Activated naive CD8-positive, alpha-beta T cell treated with anti-CD3 and anti-CD28 coated beads, Interleukin-2, amount 10 ng/mL, durations not matched to agents 7 days and 5 days (primary cell): ENCODE results near the gene CEP112. TPM values are rescaled to one million over a fixed set of nuclear protein-coding genes. Genes with fewer than 3 reads are reported as not detected.

Source experiments
- ATAC-seq: fragments of 150-1000 bp; cut with Tn5 transposase; one replicate; pipeline ENCODE4 v1.10.0; 2021; ENCODE audit warnings: low read depth, moderate library complexity
- POLR2A ChIA-PET: fragments of 350-600 bp; sonication (Branson Sonifier 250); formaldehyde crosslinking; loops from one replicate; lab custom pipeline; 2021; ENCODE audit warnings: antibody characterized with exemption; lab: Charles Lee
- DNase-seq: peaks from one replicate; pipeline ENCODE4 v3.0.0; 2021
- H3K27ac Mint-ChIP-seq: one replicate; pipeline ENCODE4 v1.8.0; 2022; ENCODE audit warnings: mild to moderate bottlenecking, mixed read lengths
- H3K27me3 Mint-ChIP-seq: one replicate; pipeline ENCODE4 v1.8.0; 2022; ENCODE audit warnings: mild to moderate bottlenecking, moderate library complexity, mixed read lengths
- H3K36me3 Mint-ChIP-seq: one replicate; pipeline ENCODE4 v1.8.0; 2021; ENCODE audit warnings: mild to moderate bottlenecking, mixed read lengths
- H3K4me1 Mint-ChIP-seq: one replicate; pipeline ENCODE4 v1.8.0; 2021; ENCODE audit warnings: mixed read lengths
- H3K4me3 Mint-ChIP-seq: one replicate; pipeline ENCODE4 v1.8.0; 2022; ENCODE audit warnings: mild to moderate bottlenecking, moderate library complexity, mixed read lengths
- H3K9me3 Mint-ChIP-seq: one replicate; pipeline ENCODE4 v1.8.0; 2021; ENCODE audit warnings: mixed read lengths
- total RNA-seq, 2 experiments: library from RNA; stranded (reverse); gene quantifications; one replicate each; pipeline ENCODE4 v1.2.3, GENCODE V29; 2021

The CEP112 gene
- total RNA-seq, 2 experiments from 2014 or later, result 2.1 to 3.8 TPM

- POLR2A ChIA-PET, result no interaction called here
- peaks cover 2% of the 10 kb centered on the region for H3K27me3 Mint-ChIP-seq
- H3K9me3 Mint-ChIP-seq, result peaks cover 2% of the 10 kb centered on the region
- H3K27ac Mint-ChIP-seq, result no peak overlapping the region
- H3K36me3 Mint-ChIP-seq, result no peaks in the 10 kb centered on the region
- H3K4me1 Mint-ChIP-seq, result no peaks in the 10 kb centered on the region
- no peak for ATAC-seq
- H3K4me3 Mint-ChIP-seq, result no peak overlapping the region
- no peak for DNase-seq
Measured at GRCh38 chr17:66002812-66003211, 189.1 kb downstream of the CEP112 start.

GRCh38 chr17:66002063-66002585, 189.8 kb downstream of the CEP112 start:
- Mint-ChIP-seq H3K4me1 (no peaks in the 10 kb centered on the region), H3K27ac (no peak overlapping the region), H3K36me3 (no peaks in the 10 kb centered on the region), H3K9me3 (peaks cover 2% of the 10 kb centered on the region), H3K4me3 (no peak overlapping the region), H3K27me3 (no peaks in the 10 kb centered on the region)
- no peak for ATAC-seq
- DNase-seq, result no peak
- POLR2A ChIA-PET, result no interaction called here

- Mint-ChIP-seq H3K36me3 (no peaks in the 10 kb centered on the region), H3K27me3 (no peaks in the 10 kb centered on the region), H3K27ac (no peak overlapping the region), H3K4me3 (no peak overlapping the region), H3K9me3 (peaks cover 2% of the 10 kb centered on the region), H3K4me1 (no peaks in the 10 kb centered on the region)
- no peak for ATAC-seq
- POLR2A ChIA-PET, result no interaction called here
- DNase-seq, result no peak
Measured at GRCh38 chr17:66000216-66000615, 191.7 kb downstream of the CEP112 start.

DNA sequence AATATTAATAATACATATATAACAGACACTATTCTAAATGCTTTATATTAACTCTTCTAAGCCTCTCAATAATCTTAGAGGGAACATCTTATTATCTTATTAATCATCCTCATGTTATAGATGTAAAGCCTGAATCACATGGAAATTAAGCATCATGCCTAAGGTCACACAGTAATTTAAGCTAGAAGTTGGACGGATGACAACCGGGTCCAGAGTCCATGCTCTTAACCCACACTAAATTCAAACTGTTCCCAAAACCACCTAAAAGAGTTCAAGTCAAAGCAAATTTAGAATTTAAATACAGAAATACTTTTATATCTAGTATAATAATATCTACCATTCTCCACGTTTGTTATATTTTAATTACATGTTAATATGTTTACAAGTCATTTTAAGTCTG, 193.3 kb downstream of the CEP112 start:
- POLR2A ChIA-PET, result no interaction called here
- ATAC-seq, result no peak
- no peak for DNase-seq
- H3K27me3 Mint-ChIP-seq, result peaks cover 1% of the 10 kb centered on the region
- H3K4me1 Mint-ChIP-seq, result no peaks in the 10 kb centered on the region
- no peaks in the 10 kb centered on the region for H3K36me3 Mint-ChIP-seq
- H3K9me3 Mint-ChIP-seq, result peaks cover 2% of the 10 kb centered on the region
- H3K4me3 Mint-ChIP-seq, result no peak overlapping the region
- no peak overlapping the region for H3K27ac Mint-ChIP-seq

GRCh38 chr17:65994679-65995078, 197.3 kb downstream of the CEP112 start:
- Mint-ChIP-seq H3K36me3 (no peaks in the 10 kb centered on the region), H3K4me1 (no peaks in the 10 kb centered on the region), H3K27me3 (peaks cover 7% of the 10 kb centered on the region), H3K9me3 (peaks cover 2% of the 10 kb centered on the region), H3K27ac (no peak overlapping the region), H3K4me3 (no peak overlapping the region)
- no peak for DNase-seq
- no peak for ATAC-seq
- POLR2A ChIA-PET, result no interaction called here

DNA sequence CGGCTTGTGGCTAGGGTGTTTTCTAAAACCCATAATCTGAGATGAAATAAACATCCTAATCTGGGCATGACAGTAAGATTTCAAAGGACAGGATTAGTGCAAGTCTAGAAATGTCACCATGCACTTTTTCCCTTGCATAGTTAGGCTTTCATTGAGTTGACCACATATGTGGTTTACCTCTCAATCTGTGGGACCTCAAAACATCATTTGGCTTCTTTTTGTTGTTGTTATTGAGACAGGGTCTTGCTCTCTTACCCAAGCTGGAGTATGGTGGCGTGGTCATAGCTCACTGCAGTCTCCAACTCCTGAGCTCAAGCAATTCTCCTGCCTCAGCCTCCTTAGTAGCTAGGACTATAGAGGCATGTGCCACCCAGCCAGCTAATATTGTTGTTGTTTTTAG, 197.8 kb downstream of the CEP112 start:
- Mint-ChIP-seq H3K27me3 (peaks cover 7% of the 10 kb centered on the region), H3K9me3 (no peaks in the 10 kb centered on the region), H3K4me1 (no peaks in the 10 kb centered on the region), H3K36me3 (no peaks in the 10 kb centered on the region), H3K4me3 (no peak overlapping the region), H3K27ac (no peak overlapping the region)
- POLR2A ChIA-PET, result no interaction called here
- DNase-seq, result no peak
- ATAC-seq, result no peak

DNA sequence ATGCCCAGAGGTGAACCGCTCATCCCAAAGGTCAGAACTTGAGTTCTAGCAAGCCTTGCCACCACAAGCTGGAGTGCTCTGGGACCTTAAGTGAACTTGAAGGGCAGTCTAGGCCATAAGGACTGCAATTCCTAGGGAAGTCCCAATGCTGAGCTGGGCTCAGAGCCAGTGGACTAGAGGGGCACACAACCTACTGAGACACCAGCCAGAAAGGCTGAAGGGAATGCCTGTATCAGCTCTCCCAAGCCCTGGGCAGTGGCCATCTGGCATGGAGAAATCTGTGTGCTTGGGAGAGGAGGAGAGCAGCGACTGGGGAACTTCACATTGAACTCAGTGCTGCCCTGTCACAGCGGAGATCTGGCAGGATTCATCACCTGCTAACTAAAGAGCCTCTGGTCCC, 201.3 kb downstream of the CEP112 start:
- POLR2A ChIA-PET, result no interaction called here
- Mint-ChIP-seq H3K4me3 (no peak overlapping the region), H3K9me3 (peaks cover 7% of the 10 kb centered on the region), H3K4me1 (no peaks in the 10 kb centered on the region), H3K27me3 (peaks cover 8% of the 10 kb centered on the region), H3K27ac (no peak overlapping the region), H3K36me3 (peaks cover 2% of the 10 kb centered on the region)
- DNase-seq (no peak), ATAC-seq (no peak)

- H3K4me3 Mint-ChIP-seq, result no peak overlapping the region
- H3K9me3 Mint-ChIP-seq, result peaks cover 7% of the 10 kb centered on the region
- ATAC-seq, result no peak
- H3K36me3 Mint-ChIP-seq, result peaks cover 2% of the 10 kb centered on the region
- H3K4me1 Mint-ChIP-seq, result no peaks in the 10 kb centered on the region
- peaks cover 8% of the 10 kb centered on the region for H3K27me3 Mint-ChIP-seq
- H3K27ac Mint-ChIP-seq, result no peak overlapping the region
- POLR2A ChIA-PET, result no interaction called here
- no peak for DNase-seq
Measured at GRCh38 chr17:65988451-65988850, 203.5 kb downstream of the CEP112 start.

DNA sequence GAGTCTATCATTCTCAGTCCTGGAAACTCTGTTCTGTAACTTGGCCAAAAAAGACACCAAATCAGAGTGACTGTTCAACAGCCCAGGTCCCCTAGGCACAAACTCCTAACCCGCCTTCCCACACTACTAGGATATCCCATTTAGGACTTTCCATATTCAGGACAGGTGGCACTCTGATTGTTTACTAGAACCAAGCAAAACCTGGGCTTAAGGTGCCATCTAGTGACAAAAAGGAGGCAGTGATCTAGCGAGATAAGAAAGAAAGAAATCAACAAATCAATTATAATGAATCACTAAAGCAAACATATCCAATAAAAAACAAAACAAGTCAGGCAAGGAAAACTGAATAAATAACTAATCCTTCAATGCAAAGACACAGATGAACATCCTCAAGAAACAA, 203.9 kb downstream of the CEP112 start:
- Mint-ChIP-seq H3K4me3 (no peak overlapping the region), H3K27me3 (peaks cover 8% of the 10 kb centered on the region), H3K27ac (no peak overlapping the region), H3K36me3 (peaks cover 2% of the 10 kb centered on the region), H3K4me1 (no peaks in the 10 kb centered on the region), H3K9me3 (peaks cover 7% of the 10 kb centered on the region)
- POLR2A ChIA-PET, result no interaction called here
- DNase-seq (no peak), ATAC-seq (no peak)

- no peak for DNase-seq
- Mint-ChIP-seq H3K27me3 (peaks cover 7% of the 10 kb centered on the region), H3K9me3 (peaks cover 7% of the 10 kb centered on the region), H3K4me3 (no peak overlapping the region), H3K27ac (no peak overlapping the region), H3K36me3 (peaks cover 2% of the 10 kb centered on the region), H3K4me1 (no peaks in the 10 kb centered on the region)
- POLR2A ChIA-PET, result no interaction called here
- no peak for ATAC-seq
Measured at GRCh38 chr17:65985571-65985970, 206.4 kb downstream of the CEP112 start.

- peaks cover 7% of the 10 kb centered on the region for H3K9me3 Mint-ChIP-seq
- H3K27me3 Mint-ChIP-seq, result peaks cover 8% of the 10 kb centered on the region
- peaks cover 2% of the 10 kb centered on the region for H3K36me3 Mint-ChIP-seq
- ATAC-seq (no peak), DNase-seq (no peak)
- H3K4me1 Mint-ChIP-seq, result no peaks in the 10 kb centered on the region
- H3K4me3 Mint-ChIP-seq, result no peak overlapping the region
- POLR2A ChIA-PET, result no interaction called here
- H3K27ac Mint-ChIP-seq, result no peak overlapping the region
Measured at GRCh38 chr17:65984299-65984698, 207.6 kb downstream of the CEP112 start.

- no peak overlapping the region for H3K4me3 Mint-ChIP-seq
- H3K9me3 Mint-ChIP-seq, result no peaks in the 10 kb centered on the region
- H3K27ac Mint-ChIP-seq, result no peak overlapping the region
- POLR2A ChIA-PET, result no interaction called here
- ATAC-seq (no peak), DNase-seq (no peak)
- H3K27me3 Mint-ChIP-seq, result peaks cover 13% of the 10 kb centered on the region
- H3K36me3 Mint-ChIP-seq, result no peaks in the 10 kb centered on the region
- no peaks in the 10 kb centered on the region for H3K4me1 Mint-ChIP-seq
Measured at GRCh38 chr17:65978871-65979270, 213.1 kb downstream of the CEP112 start.

DNA sequence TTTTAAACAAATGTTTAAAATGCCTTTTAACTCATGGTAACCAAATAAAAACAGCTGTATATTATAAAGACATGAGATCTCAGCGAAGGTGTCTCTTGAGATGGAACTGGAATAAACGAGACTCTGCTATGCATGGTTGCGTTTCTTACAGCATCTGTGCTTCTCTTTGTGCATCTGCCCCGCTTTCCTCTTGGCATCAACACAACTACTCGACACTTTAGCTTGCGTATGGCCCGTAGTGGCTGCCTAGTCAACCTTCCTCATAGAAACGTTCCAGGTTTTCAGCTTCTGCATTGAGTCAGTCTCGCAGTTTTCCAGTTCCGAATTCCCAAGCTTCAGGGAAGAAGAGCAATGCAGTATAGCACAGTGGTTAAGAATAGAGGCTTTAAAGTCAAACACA, 214.9 kb downstream of the CEP112 start:
- ATAC-seq (no peak), DNase-seq (no peak)
- no peak overlapping the region for H3K4me3 Mint-ChIP-seq
- no peaks in the 10 kb centered on the region for H3K4me1 Mint-ChIP-seq
- H3K27me3 Mint-ChIP-seq, result peaks cover 11% of the 10 kb centered on the region
- no peaks in the 10 kb centered on the region for H3K9me3 Mint-ChIP-seq
- H3K27ac Mint-ChIP-seq, result no peak overlapping the region
- POLR2A ChIA-PET, result no interaction called here
- H3K36me3 Mint-ChIP-seq, result no peaks in the 10 kb centered on the region

DNA sequence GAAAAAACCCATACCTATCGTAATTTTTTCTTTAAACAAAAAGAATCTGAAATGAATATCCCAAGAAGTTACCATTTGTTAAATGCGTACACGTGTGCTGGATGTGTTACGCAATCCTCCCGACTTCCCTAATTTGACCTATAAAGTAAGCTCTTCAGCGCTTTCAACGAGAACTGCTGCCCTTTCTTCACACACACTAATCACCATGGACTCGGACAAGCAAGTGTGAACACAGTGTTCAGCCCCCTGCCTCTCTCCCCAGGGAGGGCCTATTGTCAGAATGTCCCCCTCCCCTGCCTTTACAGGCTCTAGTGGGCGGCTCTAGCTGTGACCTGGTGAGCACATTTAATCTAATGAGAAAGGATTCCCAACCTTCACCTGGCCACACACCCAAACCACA, 216.1 kb downstream of the CEP112 start:
- H3K27me3 Mint-ChIP-seq, result peaks cover 11% of the 10 kb centered on the region
- H3K4me1 Mint-ChIP-seq, result no peaks in the 10 kb centered on the region
- no peak for ATAC-seq
- POLR2A ChIA-PET, result no interaction called here
- H3K27ac Mint-ChIP-seq, result no peak overlapping the region
- DNase-seq, result no peak
- no peaks in the 10 kb centered on the region for H3K36me3 Mint-ChIP-seq
- no peak overlapping the region for H3K4me3 Mint-ChIP-seq
- H3K9me3 Mint-ChIP-seq, result peaks cover 4% of the 10 kb centered on the region

DNA sequence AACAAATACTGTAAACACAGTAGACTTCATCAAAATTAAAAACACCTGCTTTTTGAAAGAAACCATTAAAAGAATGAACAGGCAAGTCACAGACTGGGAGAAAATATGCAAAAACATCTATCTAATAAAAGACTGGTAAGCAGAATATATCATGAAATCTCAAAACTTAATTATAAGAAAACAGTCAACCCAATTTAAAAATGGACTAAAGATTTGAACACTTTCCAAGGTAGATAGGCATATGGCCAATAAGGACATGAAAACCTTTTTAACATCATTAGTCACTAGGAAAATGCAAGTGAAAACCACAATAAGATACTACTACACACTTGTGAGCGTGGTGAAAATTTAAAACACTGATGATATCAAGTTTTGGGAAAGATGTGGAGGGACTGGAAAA, 218.7 kb downstream of the CEP112 start:
- Mint-ChIP-seq H3K27me3 (peaks cover 4% of the 10 kb centered on the region), H3K4me1 (no peaks in the 10 kb centered on the region), H3K27ac (no peak overlapping the region), H3K36me3 (no peaks in the 10 kb centered on the region), H3K9me3 (peaks cover 4% of the 10 kb centered on the region), H3K4me3 (no peak overlapping the region)
- ATAC-seq, result no peak
- no peak for DNase-seq
- POLR2A ChIA-PET, result no interaction called here
